K562 (cell line): Measurements from ENCODE around the gene PSMA8. TPM values are rescaled to one million over a fixed set of nuclear protein-coding genes. Genes with fewer than 3 reads are reported as not detected.

Experiments
- ETV1 ChIP-seq: fragments of 450-650 bp; conservative IDR thresholded peaks from 2 replicates; pipeline ENCODE4 v1.6.1; 2016; ENCODE audit warnings: missing genetic modification characterization, control low read depth, low read depth, missing compliant biosample characterization
- GATAD2A ChIP-seq: fragments of 450-650 bp; IDR thresholded peaks from 2 replicates; pipeline ENCODE4 v1.6.1; 2017
- HNRNPLL ChIP-seq: fragments of 200-400 bp; formaldehyde crosslinking; IDR thresholded peaks from 2 replicates; pipeline ENCODE4 v1.6.1; 2017; ENCODE audit warnings: low read length, low read depth, mild to moderate bottlenecking; ENCODE audit not compliant: poor library complexity, severe bottlenecking
- KDM1A ChIP-seq, 2 experiments: fragments of 450-650 bp; IDR thresholded peaks; 2 replicates each; pipeline ENCODE4 v1.6.1; 2016; ENCODE audit warnings: mild to moderate bottlenecking in 2 of 2
- MAZ ChIP-seq, 2 experiments: fragments of 450-650 bp in 1 of 2; sonication (generic) in 1 of 2; formaldehyde crosslinking; IDR thresholded peaks in 1 of 2; conservative IDR thresholded peaks in 1 of 2; 2 replicates each; pipeline versions ENCODE4 v1.4.0 to v1.5.0; 2020; ENCODE audit warnings: mild to moderate bottlenecking in 1 of 2, missing genetic modification reagents in 1 of 2
- NUFIP1 ChIP-seq: fragments of 450-650 bp; IDR thresholded peaks from 2 replicates; pipeline ENCODE4 v1.6.1; 2018; ENCODE audit not compliant: partially characterized antibody
- POU5F1 ChIP-seq: fragments of 150-350 bp; IDR thresholded peaks from 2 replicates; pipeline ENCODE4 v1.6.1; 2014; ENCODE audit warnings: borderline replicate concordance, low read length, low read depth, mild to moderate bottlenecking; ENCODE audit not compliant: partially characterized antibody
- RBM14 ChIP-seq: fragments of 200-400 bp; formaldehyde crosslinking; IDR thresholded peaks from 2 replicates; pipeline ENCODE4 v1.6.1; 2018; ENCODE audit warnings: low read depth, mild to moderate bottlenecking, low read length, moderate library complexity, borderline replicate concordance; ENCODE audit not compliant: insufficient read depth
- ZNF124 ChIP-seq: sonication (generic); formaldehyde crosslinking; IDR thresholded peaks from 2 replicates; pipeline ENCODE4 v1.8.1; 2022; ENCODE audit warnings: missing genetic modification reagents
- ZNF551 ChIP-seq: fragments of 250-450 bp; sonication (Bioruptor Pico); IDR thresholded peaks from 2 replicates; pipeline ENCODE4 v1.5.0; 2021; ENCODE audit warnings: mild to moderate bottlenecking, moderate library complexity
- ZNF584 ChIP-seq: fragments of 200-800 bp; sonication (Bioruptor generic); IDR thresholded peaks from 2 replicates; pipeline ENCODE4 v1.6.1; 2016; ENCODE audit warnings: low read depth, mild to moderate bottlenecking, missing genetic modification characterization, missing compliant biosample characterization
- ZNF707 ChIP-seq: fragments of 250-450 bp; sonication (Bioruptor Pico); conservative IDR thresholded peaks from 2 replicates; pipeline ENCODE4 v1.8.0; 2022; ENCODE audit warnings: inconsistent platforms, mild to moderate bottlenecking, moderate library complexity
- ZNF766 ChIP-seq: fragments of 200-800 bp; sonication (Bioruptor generic); conservative IDR thresholded peaks from 2 replicates; pipeline ENCODE4 v1.6.1; 2016; ENCODE audit warnings: missing genetic modification characterization, missing compliant biosample characterization
- polyA plus RNA-seq, 8 experiments: library from polyadenylated mRNA; depleted of rRNA in 4 of 8; stranded (reverse) in 5 of 8; unstranded in 3 of 8; fragments of >200 nt; fragmentation: Nextera tagmentation in 2 of 8; fragmentation: Illumina TruSeq in 1 of 8; extraction: Ambion mirVana in 2 of 8; extraction: Trizol in 1 of 8; gene quantifications; 2 replicates each; pipeline versions ENCODE4 v1.2.1 to v1.2.3, GENCODE V29; 2011 to 2014; ENCODE audit warnings: inconsistent platforms in 1 of 8, missing spikeins in 1 of 8
- total RNA-seq, 7 experiments: library from RNA; depleted of rRNA in 6 of 7; stranded (reverse); fragments of >200 nt in 6 of 7; fragmentation: Illumina TruSeq in 2 of 7; extraction: Trizol in 2 of 7; gene quantifications; 2 replicates each; pipeline versions ENCODE4 v1.2.1 to v1.2.3, GENCODE V29; 2011 to 2021; ENCODE audit warnings: low replicate concordance in 1 of 7
- TF ChIP-seq, protein P1 (sequence below), 2 experiments: fragments of 450-650 bp; formaldehyde crosslinking in 1 of 2; IDR thresholded peaks; 2 replicates each; pipeline versions ENCODE4 v1.4.0 to v1.6.1; 2014 to 2020; ENCODE audit warnings: mild to moderate bottlenecking in 2 of 2, borderline replicate concordance in 1 of 2, low read depth in 1 of 2
- TF ChIP-seq, protein P2 (sequence below): fragments of 250-450 bp; sonication (Bioruptor Pico); IDR thresholded peaks from 2 replicates; pipeline ENCODE4 v1.9.0; 2021; ENCODE audit warnings: mild to moderate bottlenecking
- TF ChIP-seq, protein P3 (sequence below): fragments of 450-650 bp; IDR thresholded peaks from 2 replicates; pipeline ENCODE4 v1.7.0; 2016; ENCODE audit warnings: borderline replicate concordance

The PSMA8 gene
- total and polyA plus RNA-seq, 9 of the 15 experiments (the other 6 are each of a cell fraction or from before 2014, with no cell fraction given): not detected

DNA sequence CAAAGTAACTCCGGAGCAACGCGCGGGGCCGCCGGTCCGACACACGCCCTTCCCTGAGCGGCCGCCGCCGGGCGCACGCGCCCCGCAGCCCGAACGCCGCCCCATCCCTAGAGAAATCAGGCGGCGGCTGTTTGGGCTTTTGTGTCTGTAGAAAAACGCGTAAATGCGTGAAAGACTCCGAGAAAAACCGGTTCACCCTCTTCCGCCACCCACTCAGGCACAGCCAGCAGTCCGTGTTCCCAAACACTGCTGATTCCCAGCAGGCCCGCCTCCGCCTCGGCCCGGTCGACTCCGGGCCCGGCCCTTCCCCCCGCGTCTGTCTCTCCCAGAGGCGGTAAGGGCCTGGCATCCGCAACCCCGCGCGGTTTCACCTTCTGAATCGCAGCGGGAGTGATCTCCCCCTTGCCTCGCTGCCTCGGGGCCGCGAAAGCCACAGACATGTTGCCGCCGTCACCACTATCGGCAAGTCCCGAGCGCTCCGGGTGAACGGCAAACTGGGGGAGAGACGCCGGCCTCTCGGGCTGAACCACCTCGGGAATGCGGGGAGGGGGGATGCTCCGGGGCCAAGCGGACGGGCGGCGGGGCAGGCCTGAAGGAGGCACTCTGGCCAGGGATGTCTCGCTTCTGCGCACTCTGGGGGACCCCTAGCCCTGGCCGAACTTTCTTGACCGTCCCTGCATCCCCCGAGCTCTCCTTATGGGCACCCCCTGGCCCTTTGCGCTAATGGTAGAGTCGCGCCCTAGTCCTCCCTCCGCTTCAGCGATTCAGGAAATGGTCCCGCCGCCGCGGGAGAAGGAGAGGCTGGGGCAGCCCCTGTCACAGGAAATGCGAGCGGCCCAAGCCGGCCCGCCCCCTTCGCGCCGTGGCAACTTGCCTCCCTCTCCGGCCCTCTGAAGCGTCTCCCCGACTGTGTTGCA lies 43.3 kb upstream of the PSMA8 start, which contains the start of gene SS18 (continued):
- TF ChIP-seq, protein P1, sequence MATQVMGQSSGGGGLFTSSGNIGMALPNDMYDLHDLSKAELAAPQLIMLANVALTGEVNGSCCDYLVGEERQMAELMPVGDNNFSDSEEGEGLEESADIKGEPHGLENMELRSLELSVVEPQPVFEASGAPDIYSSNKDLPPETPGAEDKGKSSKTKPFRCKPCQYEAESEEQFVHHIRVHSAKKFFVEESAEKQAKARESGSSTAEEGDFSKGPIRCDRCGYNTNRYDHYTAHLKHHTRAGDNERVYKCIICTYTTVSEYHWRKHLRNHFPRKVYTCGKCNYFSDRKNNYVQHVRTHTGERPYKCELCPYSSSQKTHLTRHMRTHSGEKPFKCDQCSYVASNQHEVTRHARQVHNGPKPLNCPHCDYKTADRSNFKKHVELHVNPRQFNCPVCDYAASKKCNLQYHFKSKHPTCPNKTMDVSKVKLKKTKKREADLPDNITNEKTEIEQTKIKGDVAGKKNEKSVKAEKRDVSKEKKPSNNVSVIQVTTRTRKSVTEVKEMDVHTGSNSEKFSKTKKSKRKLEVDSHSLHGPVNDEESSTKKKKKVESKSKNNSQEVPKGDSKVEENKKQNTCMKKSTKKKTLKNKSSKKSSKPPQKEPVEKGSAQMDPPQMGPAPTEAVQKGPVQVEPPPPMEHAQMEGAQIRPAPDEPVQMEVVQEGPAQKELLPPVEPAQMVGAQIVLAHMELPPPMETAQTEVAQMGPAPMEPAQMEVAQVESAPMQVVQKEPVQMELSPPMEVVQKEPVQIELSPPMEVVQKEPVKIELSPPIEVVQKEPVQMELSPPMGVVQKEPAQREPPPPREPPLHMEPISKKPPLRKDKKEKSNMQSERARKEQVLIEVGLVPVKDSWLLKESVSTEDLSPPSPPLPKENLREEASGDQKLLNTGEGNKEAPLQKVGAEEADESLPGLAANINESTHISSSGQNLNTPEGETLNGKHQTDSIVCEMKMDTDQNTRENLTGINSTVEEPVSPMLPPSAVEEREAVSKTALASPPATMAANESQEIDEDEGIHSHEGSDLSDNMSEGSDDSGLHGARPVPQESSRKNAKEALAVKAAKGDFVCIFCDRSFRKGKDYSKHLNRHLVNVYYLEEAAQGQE (IDR thresholded peaks at IDR 0.05; ENCODE audit: borderline replicate concordance): no peak
- TF ChIP-seq, protein P1 (CRISPR knock-in tag; IDR thresholded peaks at IDR 0.05; ENCODE audit: low read depth): no peak
- TF ChIP-seq POU5F1: no peak
- peak; percentile 61 for TF ChIP-seq ETV1 (tag)
- no peak for TF ChIP-seq ZNF124
- 0 out of 2 replicates have a peak, but pooled peaks have one; percentile 27 for TF ChIP-seq ZNF766 (CRISPR knock-in tag)
- no peak for TF ChIP-seq ZNF707 (CRISPR knock-in tag)
- no peak for TF ChIP-seq ZNF584 (CRISPR knock-in tag)
- no peak for TF ChIP-seq ZNF551 (CRISPR knock-in tag)
- TF ChIP-seq, protein P2, sequence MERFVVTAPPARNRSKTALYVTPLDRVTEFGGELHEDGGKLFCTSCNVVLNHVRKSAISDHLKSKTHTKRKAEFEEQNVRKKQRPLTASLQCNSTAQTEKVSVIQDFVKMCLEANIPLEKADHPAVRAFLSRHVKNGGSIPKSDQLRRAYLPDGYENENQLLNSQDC: no peak
- TF ChIP-seq NUFIP1: peak; percentile 93
- peak; percentile 68 to 73; a peak in 3 of 4 replicates for TF ChIP-seq MAZ (CRISPR knock-in tag; conservative IDR thresholded peaks at IDR 0.05 in 1 of 2, IDR thresholded peaks at IDR 0.05 in 1 of 2)
- peak; percentile 87 to 93 for TF ChIP-seq KDM1A (IDR thresholded peaks at IDR 0.05)
- TF ChIP-seq, protein P3, sequence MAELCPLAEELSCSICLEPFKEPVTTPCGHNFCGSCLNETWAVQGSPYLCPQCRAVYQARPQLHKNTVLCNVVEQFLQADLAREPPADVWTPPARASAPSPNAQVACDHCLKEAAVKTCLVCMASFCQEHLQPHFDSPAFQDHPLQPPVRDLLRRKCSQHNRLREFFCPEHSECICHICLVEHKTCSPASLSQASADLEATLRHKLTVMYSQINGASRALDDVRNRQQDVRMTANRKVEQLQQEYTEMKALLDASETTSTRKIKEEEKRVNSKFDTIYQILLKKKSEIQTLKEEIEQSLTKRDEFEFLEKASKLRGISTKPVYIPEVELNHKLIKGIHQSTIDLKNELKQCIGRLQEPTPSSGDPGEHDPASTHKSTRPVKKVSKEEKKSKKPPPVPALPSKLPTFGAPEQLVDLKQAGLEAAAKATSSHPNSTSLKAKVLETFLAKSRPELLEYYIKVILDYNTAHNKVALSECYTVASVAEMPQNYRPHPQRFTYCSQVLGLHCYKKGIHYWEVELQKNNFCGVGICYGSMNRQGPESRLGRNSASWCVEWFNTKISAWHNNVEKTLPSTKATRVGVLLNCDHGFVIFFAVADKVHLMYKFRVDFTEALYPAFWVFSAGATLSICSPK: no peak
- no peak for TF ChIP-seq GATAD2A
- TF ChIP-seq HNRNPLL: peak; percentile 84
- TF ChIP-seq RBM14: 0 out of 2 replicates have a peak, but pooled peaks have one; percentile 27
